HG03575 (cell line): ENCODE measurements around the gene EMC8.
"Not testable (repeated sequence)": the region's sequence is repeated elsewhere in the genome, so short reads cannot be mapped to it uniquely, and the experiment has no call there.

Experiments
- ATAC-seq: cut with Tn5 transposase; IDR thresholded peaks from one replicate; pipeline ENCODE4 v1.9.1; 2021; ENCODE audit not compliant: unreplicated experiment, insufficient number of reproducible peaks, low FRiP score; ENCODE audit errors: extremely low read depth

The EMC8 gene

GRCh38 chr16:85799497-85800320 is at the start of gene EMC8, which contains the start of gene COX4I1:
EMC8 (minus strand) TSS chr16:85799544; CDS start chr16:85799295, 249 bp downstream.
COX4I1 (plus strand) TSS chr16:85799695; CDS start chr16:85801206, 1,511 bp downstream.
- ATAC-seq = peak; percentile 58

GRCh38 chr16:85848986-85849385 is 49.6 kb upstream of the EMC8 start:
- ATAC-seq = no peak

- no peak for ATAC-seq
Measured at GRCh38 chr16:85847681-85848601, 48.6 kb upstream of the EMC8 start.

- no peak for ATAC-seq
Measured at GRCh38 chr16:85847036-85847435, 47.7 kb upstream of the EMC8 start.

GRCh38 chr16:85846461-85846860 is 47.1 kb upstream of the EMC8 start:
- no peak for ATAC-seq

GRCh38 chr16:85845266-85845665 is 45.9 kb upstream of the EMC8 start:
- ATAC-seq = no peak

- ATAC-seq = no peak
Measured at GRCh38 chr16:85844786-85845185, 45.4 kb upstream of the EMC8 start.

GRCh38 chr16:85844169-85844481 is 44.8 kb upstream of the EMC8 start:
- no peak for ATAC-seq

GRCh38 chr16:85843471-85844168 is 44.3 kb upstream of the EMC8 start:
- ATAC-seq = no peak

- ATAC-seq = no peak
Measured at GRCh38 chr16:85842848-85843247, 43.5 kb upstream of the EMC8 start.

GRCh38 chr16:85842435-85842834 is 43.1 kb upstream of the EMC8 start:
- ATAC-seq = no peak

GRCh38 chr16:85840801-85841200 is 41.5 kb upstream of the EMC8 start:
- no peak for ATAC-seq

GRCh38 chr16:85840395-85840794 is 41.1 kb upstream of the EMC8 start:
- no peak for ATAC-seq

GRCh38 chr16:85839681-85840240 is 40.4 kb upstream of the EMC8 start:
- ATAC-seq = no peak

GRCh38 chr16:85838876-85839585 is 39.7 kb upstream of the EMC8 start:
- ATAC-seq = no peak

GRCh38 chr16:85838381-85838780 is 39.0 kb upstream of the EMC8 start:
- no peak for ATAC-seq

GRCh38 chr16:85837654-85838053 is 38.3 kb upstream of the EMC8 start:
- not testable (repeated sequence) for ATAC-seq

- no peak for ATAC-seq
Measured at GRCh38 chr16:85836706-85837582, 37.6 kb upstream of the EMC8 start.
